Measurements from ENCODE around the gene MESD.

The MESD gene

DNA sequence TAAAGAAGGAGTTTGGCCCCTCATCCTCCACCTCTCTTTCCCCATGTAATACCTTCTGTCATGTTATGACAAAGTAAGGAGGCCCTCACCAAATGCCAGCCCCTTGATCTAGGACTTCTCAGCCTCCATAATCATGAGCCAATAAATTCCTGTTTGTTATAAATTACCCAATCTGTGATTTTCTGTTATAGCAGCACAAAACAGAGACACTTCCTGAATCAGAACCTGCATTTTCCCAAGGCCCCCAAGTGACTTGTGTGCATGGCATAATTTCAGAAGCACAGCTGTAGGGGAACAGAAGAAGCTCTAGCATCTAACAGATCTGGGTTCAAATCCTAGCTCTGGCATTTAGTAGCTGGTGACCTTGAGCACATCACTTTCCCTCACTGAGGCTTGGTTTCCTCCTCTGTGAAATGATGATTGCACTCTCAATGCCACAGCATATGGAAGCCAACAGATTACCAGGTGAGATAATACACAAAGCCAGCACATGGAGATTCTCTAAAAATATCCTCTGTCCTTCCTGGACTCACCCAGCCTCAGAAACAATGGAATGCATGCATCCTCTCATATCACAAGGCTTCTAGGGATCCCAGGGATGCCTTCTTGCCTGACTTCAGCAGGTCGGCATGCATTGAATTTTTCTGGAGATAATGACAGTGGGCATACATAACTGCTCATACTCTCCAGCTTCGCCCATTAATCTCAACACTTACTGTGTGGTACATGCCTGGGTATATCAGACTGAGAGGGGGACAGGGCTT lies 37.4 kb upstream of the MESD start:
- Histone ChIP-seq H3K27me3 (ENCODE audit: control insufficient read depth, insufficient read depth, low read length, poor library complexity, severe bottlenecking) (no peaks in the 10 kb centered on the region), H3K9me3 (ENCODE audit: control insufficient read depth, low read length) (no peaks in the 10 kb centered on the region), H3K36me3 (ENCODE audit: control insufficient read depth, insufficient read depth, low read length) (no peaks in the 10 kb centered on the region), H3K4me1 (ENCODE audit: control insufficient read depth, insufficient read depth, low read length) (peaks cover 7% of the 10 kb centered on the region), H3K27ac (ENCODE audit: insufficient read depth, low read depth, low read length, poor library complexity, severe bottlenecking) (no peak overlapping the region), H3K4me3 (ENCODE audit: insufficient read depth, low read depth, low read length) (no peak overlapping the region)
- 90 to 100% methylated on average over 2 of the region's 2 CpGs for WGBS, 2 experiments

DNA sequence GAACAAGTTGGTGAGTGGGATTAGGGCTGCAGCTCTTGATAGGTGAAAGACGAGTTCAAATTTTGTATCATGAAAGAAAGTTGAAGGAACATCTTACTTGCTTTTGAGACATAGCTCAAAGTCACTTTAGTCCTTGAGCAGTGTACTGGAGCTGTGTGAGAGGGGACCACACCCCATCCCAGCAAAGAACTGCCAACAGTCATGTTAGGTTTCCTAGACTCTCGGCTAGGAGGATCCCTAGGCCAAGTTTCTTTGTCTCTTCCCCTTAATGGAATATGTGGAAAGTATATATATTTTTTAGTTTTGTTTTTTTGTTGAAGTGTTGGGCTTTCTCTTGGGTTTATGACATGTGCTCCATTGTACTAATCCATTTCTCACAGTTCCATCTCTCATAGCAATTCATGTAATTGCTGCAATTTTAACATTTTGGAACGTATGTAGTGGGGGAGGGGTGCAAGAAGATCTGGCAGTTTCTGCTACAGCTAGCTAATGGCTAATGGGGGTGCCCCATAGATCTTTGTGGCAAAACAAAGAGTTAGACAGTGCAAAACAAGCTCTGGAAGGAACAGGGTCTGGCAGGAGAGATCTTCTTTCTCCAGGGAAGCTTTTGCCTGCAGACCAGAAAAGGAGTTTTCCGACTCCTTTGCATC lies 36.2 kb upstream of the MESD start:
- no peaks in the 10 kb centered on the region for H3K36me3 ChIP-seq (ENCODE audit: control insufficient read depth, insufficient read depth, low read length)
- 92 to 95% methylated on average over 4 of the region's 4 CpGs for WGBS, 2 experiments
- H3K9me3 ChIP-seq (ENCODE audit: control insufficient read depth, low read length): no peaks in the 10 kb centered on the region
- no peaks in the 10 kb centered on the region for H3K27me3 ChIP-seq (ENCODE audit: control insufficient read depth, insufficient read depth, low read length, poor library complexity, severe bottlenecking)
- no peak overlapping the region for H3K27ac ChIP-seq (ENCODE audit: insufficient read depth, low read depth, low read length, poor library complexity, severe bottlenecking)
- peaks cover 7% of the 10 kb centered on the region for H3K4me1 ChIP-seq (ENCODE audit: control insufficient read depth, insufficient read depth, low read length)
- no peak overlapping the region for H3K4me3 ChIP-seq (ENCODE audit: insufficient read depth, low read depth, low read length)

DNA sequence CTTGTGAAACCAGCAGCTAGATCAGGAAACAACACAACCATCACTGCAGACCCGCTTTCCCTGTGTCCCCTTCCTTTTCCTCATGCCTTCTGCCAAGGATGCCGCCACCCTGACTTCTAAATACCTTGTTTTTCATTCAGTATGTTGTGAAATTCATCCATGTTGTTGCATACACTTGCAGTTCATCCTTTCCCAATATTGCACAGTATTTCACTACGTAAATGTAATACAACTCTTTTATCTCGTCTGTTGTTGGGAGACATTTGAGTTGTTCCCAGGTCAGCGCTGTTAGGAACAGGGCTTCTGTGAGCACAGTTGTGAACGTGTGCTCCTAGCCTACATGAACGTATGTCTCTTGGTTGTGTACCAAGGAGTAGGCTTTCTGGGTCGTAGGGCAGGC lies 35.3 kb upstream of the MESD start:
- Histone ChIP-seq H3K4me3 (ENCODE audit: insufficient read depth, low read depth, low read length) (no peak overlapping the region), H3K9me3 (ENCODE audit: control insufficient read depth, low read length) (no peaks in the 10 kb centered on the region), H3K4me1 (ENCODE audit: control insufficient read depth, insufficient read depth, low read length) (peaks cover 7% of the 10 kb centered on the region), H3K27me3 (ENCODE audit: control insufficient read depth, insufficient read depth, low read length, poor library complexity, severe bottlenecking) (no peaks in the 10 kb centered on the region), H3K36me3 (ENCODE audit: control insufficient read depth, insufficient read depth, low read length) (no peaks in the 10 kb centered on the region), H3K27ac (ENCODE audit: insufficient read depth, low read depth, low read length, poor library complexity, severe bottlenecking) (no peak overlapping the region)
- WGBS, 2 experiments: 93 to 94% methylated on average over 8 of the region's 8 CpGs

DNA sequence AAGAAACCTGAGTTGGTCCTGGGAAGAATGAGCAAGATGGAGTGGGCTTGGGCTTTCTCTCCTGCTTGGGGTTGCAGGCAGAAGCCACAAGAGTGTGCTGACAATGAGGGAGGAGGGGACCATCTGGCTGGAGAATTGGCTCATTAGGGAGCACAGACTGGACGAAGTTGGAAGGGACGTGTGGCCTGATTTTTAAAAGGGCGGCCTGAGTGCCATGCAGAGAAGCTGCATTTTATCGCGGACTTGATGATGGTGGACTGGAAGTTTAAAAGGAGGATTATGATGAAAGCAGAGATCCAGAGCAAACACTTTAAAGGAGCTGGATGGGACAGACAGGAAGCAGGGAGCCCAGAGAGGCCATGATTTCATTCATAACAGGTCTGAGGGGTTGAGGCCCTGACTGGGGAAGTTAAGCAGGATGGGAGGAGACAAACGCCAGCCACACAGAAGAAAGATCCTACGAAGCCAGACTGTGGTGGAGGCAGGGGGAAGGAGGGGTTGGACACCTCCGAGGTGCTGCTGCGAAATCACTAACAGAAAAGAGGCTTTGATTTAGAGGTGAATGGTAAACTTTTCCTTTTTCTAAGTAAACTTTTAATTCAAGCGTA lies 34.8 kb upstream of the MESD start:
- 83 to 86% methylated on average over 10 of the region's 10 CpGs for WGBS, 2 experiments
- H3K27me3 ChIP-seq (ENCODE audit: control insufficient read depth, insufficient read depth, low read length, poor library complexity, severe bottlenecking): no peaks in the 10 kb centered on the region
- no peaks in the 10 kb centered on the region for H3K9me3 ChIP-seq (ENCODE audit: control insufficient read depth, low read length)
- H3K4me1 ChIP-seq (ENCODE audit: control insufficient read depth, insufficient read depth, low read length): peaks cover 7% of the 10 kb centered on the region
- H3K36me3 ChIP-seq (ENCODE audit: control insufficient read depth, insufficient read depth, low read length): no peaks in the 10 kb centered on the region
- H3K4me3 ChIP-seq (ENCODE audit: insufficient read depth, low read depth, low read length): no peak overlapping the region
- no peak overlapping the region for H3K27ac ChIP-seq (ENCODE audit: insufficient read depth, low read depth, low read length, poor library complexity, severe bottlenecking)

DNA sequence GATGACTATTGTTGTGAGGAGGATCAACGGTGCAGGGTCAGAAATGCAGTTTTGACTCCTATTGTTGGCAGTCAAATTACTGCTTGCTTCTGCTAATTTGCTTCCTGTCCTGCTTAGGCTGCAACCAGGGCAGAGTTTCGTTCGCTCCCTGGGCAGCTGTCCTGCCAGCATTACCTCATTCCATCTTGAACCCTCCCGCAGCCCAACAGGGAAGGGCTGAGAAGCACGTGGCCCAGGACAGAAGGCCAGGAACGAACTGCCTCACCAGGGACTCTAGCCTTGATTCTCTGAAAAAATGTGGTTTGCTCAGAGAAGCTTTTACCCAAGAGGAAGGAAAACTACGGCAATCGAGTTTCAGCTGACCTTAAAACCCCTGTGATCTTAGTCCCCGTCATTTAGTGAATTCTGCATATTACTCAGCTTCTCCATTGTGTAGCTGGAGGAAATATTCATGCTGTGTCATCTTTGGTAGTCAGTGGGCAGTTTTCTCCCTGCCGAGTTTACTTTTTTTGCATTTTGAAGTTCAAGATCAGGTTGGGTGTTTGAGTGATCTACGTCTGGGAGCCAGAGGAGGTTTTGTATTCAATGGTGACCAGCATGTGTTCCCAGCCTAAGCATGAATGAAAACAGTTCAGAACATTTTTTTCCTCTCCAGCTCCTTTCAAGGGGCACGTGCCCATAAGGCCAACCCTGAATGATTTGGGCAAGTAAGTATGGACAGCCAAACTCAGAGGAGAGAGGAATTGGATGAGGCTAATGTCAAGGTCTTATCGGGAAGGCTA lies 34.1 kb upstream of the MESD start:
- Histone ChIP-seq H3K27me3 (ENCODE audit: control insufficient read depth, insufficient read depth, low read length, poor library complexity, severe bottlenecking) (no peaks in the 10 kb centered on the region), H3K4me3 (ENCODE audit: insufficient read depth, low read depth, low read length) (no peak overlapping the region), H3K9me3 (ENCODE audit: control insufficient read depth, low read length) (no peaks in the 10 kb centered on the region), H3K27ac (ENCODE audit: insufficient read depth, low read depth, low read length, poor library complexity, severe bottlenecking) (no peak overlapping the region), H3K36me3 (ENCODE audit: control insufficient read depth, insufficient read depth, low read length) (no peaks in the 10 kb centered on the region), H3K4me1 (ENCODE audit: control insufficient read depth, insufficient read depth, low read length) (peaks cover 7% of the 10 kb centered on the region)
- WGBS, 2 experiments: 70% methylated on average over 13 of the region's 13 CpGs

DNA sequence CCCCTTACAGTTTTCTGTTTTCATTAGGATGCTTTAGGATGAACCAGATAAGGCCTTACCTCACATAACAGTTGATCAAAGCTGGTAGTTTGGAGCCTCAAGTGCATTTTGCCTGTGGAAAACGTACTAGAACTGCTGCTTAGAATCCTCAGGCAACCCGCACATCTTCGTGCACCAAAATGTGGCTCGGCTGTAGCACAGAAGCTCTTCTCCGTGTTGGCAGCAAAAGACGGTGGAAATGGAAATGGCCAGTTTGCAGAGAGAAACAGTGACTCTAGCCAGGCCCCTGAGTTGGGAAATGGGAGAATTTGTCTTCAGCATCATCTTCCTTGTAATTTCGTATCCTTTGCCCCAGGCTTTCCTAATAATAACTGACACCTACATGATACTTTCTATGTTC lies 31.7 kb upstream of the MESD start:
- no peaks in the 10 kb centered on the region for H3K27me3 ChIP-seq (ENCODE audit: control insufficient read depth, insufficient read depth, low read length, poor library complexity, severe bottlenecking)
- H3K4me1 ChIP-seq (ENCODE audit: control insufficient read depth, insufficient read depth, low read length): peaks cover 7% of the 10 kb centered on the region
- no peak overlapping the region for H3K4me3 ChIP-seq (ENCODE audit: insufficient read depth, low read depth, low read length)
- no peaks in the 10 kb centered on the region for H3K36me3 ChIP-seq (ENCODE audit: control insufficient read depth, insufficient read depth, low read length)
- no peak overlapping the region for H3K27ac ChIP-seq (ENCODE audit: insufficient read depth, low read depth, low read length, poor library complexity, severe bottlenecking)
- WGBS, 2 experiments: 93 to 95% methylated on average over 7 of the region's 7 CpGs
- no peaks in the 10 kb centered on the region for H3K9me3 ChIP-seq (ENCODE audit: control insufficient read depth, low read length)

DNA sequence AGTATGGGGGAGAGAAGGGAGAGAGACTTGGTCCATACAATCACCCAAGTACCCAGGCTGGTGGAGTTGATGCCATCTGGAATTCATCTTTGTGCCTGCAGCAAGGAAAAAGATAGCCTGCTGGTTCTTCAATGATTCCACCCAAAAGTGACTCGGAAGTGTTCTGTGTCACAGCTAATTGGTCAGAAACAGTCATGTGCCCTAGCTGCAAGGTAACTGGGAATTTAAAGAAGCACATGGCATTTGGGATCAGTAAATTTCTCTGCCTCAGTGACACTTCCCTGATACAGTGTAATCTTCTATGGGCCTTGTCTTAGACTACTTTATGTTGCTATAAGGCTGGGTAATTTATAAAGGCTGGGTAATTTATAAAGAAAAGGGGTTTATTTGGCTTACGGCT lies 28.6 kb upstream of the MESD start:
- 89 to 90% methylated on average over 2 of the region's 2 CpGs for WGBS, 2 experiments
- Histone ChIP-seq H3K27ac (ENCODE audit: insufficient read depth, low read depth, low read length, poor library complexity, severe bottlenecking) (no peak overlapping the region), H3K36me3 (ENCODE audit: control insufficient read depth, insufficient read depth, low read length) (no peaks in the 10 kb centered on the region), H3K4me1 (ENCODE audit: control insufficient read depth, insufficient read depth, low read length) (no peaks in the 10 kb centered on the region), H3K27me3 (ENCODE audit: control insufficient read depth, insufficient read depth, low read length, poor library complexity, severe bottlenecking) (no peaks in the 10 kb centered on the region), H3K9me3 (ENCODE audit: control insufficient read depth, low read length) (no peaks in the 10 kb centered on the region), H3K4me3 (ENCODE audit: insufficient read depth, low read depth, low read length) (no peak overlapping the region)

DNA sequence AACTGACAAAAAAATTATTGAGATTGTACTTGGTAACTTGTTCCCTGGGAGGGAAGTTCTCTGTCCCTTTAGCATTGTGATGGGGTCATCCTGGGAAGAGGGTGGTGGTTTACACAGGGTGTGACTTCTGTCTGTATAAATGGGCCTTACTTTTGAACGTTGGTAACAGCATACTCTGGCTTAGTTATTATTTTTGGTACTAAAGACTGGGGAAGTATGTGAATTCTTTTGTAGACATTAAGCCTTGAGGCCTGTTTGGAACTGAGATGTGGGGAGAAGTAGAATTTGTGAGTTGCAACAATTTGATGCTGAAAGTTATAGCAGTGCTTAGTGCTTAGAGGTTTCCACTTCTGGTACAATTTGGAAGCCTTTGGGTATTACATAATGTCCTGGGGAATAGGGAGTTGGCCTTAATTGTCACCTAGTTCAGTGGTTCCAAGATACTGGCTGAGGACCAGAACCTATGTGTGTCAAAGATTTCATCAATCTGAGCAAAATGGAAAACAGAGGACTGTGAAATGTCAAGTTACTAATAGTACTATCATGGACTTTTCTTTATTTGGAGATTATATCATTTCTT lies 27.0 kb upstream of the MESD start:
- no peak overlapping the region for H3K27ac ChIP-seq (ENCODE audit: insufficient read depth, low read depth, low read length, poor library complexity, severe bottlenecking)
- no peaks in the 10 kb centered on the region for H3K4me1 ChIP-seq (ENCODE audit: control insufficient read depth, insufficient read depth, low read length)
- no peaks in the 10 kb centered on the region for H3K9me3 ChIP-seq (ENCODE audit: control insufficient read depth, low read length)
- no peaks in the 10 kb centered on the region for H3K27me3 ChIP-seq (ENCODE audit: control insufficient read depth, insufficient read depth, low read length, poor library complexity, severe bottlenecking)
- H3K4me3 ChIP-seq (ENCODE audit: insufficient read depth, low read depth, low read length): no peak overlapping the region
- no peaks in the 10 kb centered on the region for H3K36me3 ChIP-seq (ENCODE audit: control insufficient read depth, insufficient read depth, low read length)
- WGBS, 2 experiments: 81 to 87% methylated on average over 1 of the region's 1 CpG

DNA sequence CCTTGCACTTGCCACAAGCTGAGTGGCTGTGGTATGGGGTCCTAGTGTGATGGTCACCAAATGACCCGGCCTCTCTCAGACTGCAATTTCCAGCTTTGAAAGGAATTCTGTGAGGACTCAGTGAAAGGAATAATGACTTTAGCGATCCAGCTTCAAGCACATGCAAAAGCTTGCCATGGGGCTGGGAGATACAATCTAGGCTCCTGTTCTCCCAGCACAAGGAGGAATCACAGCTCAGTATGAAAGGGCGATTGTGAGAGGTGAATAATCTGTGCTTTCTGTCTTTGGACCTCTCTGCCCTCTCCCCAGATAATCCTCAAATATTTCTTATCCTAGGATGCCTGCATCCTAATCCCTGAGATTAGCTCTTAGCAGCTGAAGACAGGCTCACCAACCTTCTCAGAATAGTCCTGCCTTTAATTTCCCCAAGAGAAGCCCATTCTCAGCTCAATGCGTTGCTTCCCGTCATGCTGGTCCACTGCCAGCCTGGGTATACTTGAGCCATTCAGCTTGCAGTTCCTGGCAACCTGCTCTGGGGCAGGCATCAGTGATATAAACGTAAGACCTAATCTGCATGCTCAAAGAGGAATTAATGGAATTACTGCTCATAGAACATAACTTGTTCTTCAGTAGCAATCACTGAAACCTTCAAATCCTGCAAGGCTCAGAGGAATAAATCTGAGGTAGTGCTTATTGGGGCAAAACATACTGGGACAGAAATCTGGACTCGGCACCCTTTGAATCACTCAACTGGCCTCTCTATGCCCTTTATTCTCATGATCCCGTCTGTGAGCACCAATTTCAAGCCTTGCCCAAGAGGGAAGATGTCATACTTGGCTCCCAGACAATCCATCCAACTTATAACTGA lies 26.2 kb upstream of the MESD start:
- H3K4me1 ChIP-seq (ENCODE audit: control insufficient read depth, insufficient read depth, low read length): no peaks in the 10 kb centered on the region
- no peaks in the 10 kb centered on the region for H3K36me3 ChIP-seq (ENCODE audit: control insufficient read depth, insufficient read depth, low read length)
- H3K4me3 ChIP-seq (ENCODE audit: insufficient read depth, low read depth, low read length): no peak overlapping the region
- H3K9me3 ChIP-seq (ENCODE audit: control insufficient read depth, low read length): no peaks in the 10 kb centered on the region
- WGBS, 2 experiments: 86 to 87% methylated on average over 8 of the region's 8 CpGs
- no peak overlapping the region for H3K27ac ChIP-seq (ENCODE audit: insufficient read depth, low read depth, low read length, poor library complexity, severe bottlenecking)
- H3K27me3 ChIP-seq (ENCODE audit: control insufficient read depth, insufficient read depth, low read length, poor library complexity, severe bottlenecking): no peaks in the 10 kb centered on the region
